Panc1 (cell line): Measurements from ENCODE around the gene RASL10A. TPM values are rescaled to one million over a fixed set of nuclear protein-coding genes. Genes with fewer than 3 reads are reported as not detected.

Experiments used
- microRNA-seq: library from miRNA; unstranded; fragments of <30 nt; microRNA quantifications from one replicate; pipeline ENCODE4 v1.1.0, GENCODE V29; 2020; ENCODE audit not compliant: unreplicated experiment
- total RNA-seq: library from RNA; stranded (reverse); gene quantifications from one replicate; pipeline ENCODE4 v1.2.1, GENCODE V29; 2021; ENCODE audit not compliant: unreplicated experiment

RASL10A gene
- total RNA-seq, 1 experiment from 2014 or later: 2.6 TPM

Small RNAs within 50 kb of the gene (microRNA-seq; reads per million reads assigned to microRNA genes)
- gene MIR3653: 68.3 reads per million, percentile 52 among the genes with 10 or more reads in this experiment

Other genes with a start within 250 kb of the RASL10A start
- 2.2 TPM for gene KREMEN1, start 242.7 kb downstream of the RASL10A start, total RNA-seq
- 1.1 TPM for gene EMID1, start 109.8 kb downstream of the RASL10A start, total RNA-seq
- 49.6 TPM for gene RHBDD3, start 47.7 kb downstream of the RASL10A start, total RNA-seq
- gene EWSR1, start 47.4 kb downstream of the RASL10A start, total RNA-seq: 272 TPM
- gene GAS2L1, start 9.0 kb downstream of the RASL10A start, total RNA-seq: 68.8 TPM
- gene AP1B1, start 72.9 kb upstream of the RASL10A start, total RNA-seq: 48.6 TPM
- gene RFPL1, start 122.9 kb upstream of the RASL10A start, total RNA-seq: not detected
- gene NEFH, start 164.5 kb upstream of the RASL10A start, total RNA-seq: 0.08 TPM
- 74.4 TPM for gene THOC5, start 238.1 kb upstream of the RASL10A start, total RNA-seq